GM10248 (cell line): ENCODE results near the gene ZNF84.

Experiments
- CTCF ChIA-PET: fragments of 300-600 bp; sonication (Branson Sonifier 250); formaldehyde crosslinking; extraction: SDS; loops from one replicate; lab custom pipeline; 2021; ENCODE audit warnings: antibody characterized with exemption; lab: Yijun Ruan, JAX
- POLR2A ChIA-PET: fragments of 350-650 bp; sonication (Branson Sonifier 250); formaldehyde crosslinking; extraction: SDS; loops from one replicate; lab custom pipeline; 2020; ENCODE audit warnings: antibody characterized with exemption; lab: Yijun Ruan, JAX
- DNase-seq: peaks from one replicate; pipeline ENCODE4 v3.0.0; 2012; ENCODE audit errors: extremely low spot score
- TF ChIP-seq, protein P1 (sequence below): IDR thresholded peaks from 2 replicates; pipeline ENCODE4 v1.5.1; 2012; ENCODE audit warnings: mild to moderate bottlenecking, low read depth; ENCODE audit errors: extremely low read depth, missing control alignments, control extremely low read depth

The ZNF84 gene

DNA sequence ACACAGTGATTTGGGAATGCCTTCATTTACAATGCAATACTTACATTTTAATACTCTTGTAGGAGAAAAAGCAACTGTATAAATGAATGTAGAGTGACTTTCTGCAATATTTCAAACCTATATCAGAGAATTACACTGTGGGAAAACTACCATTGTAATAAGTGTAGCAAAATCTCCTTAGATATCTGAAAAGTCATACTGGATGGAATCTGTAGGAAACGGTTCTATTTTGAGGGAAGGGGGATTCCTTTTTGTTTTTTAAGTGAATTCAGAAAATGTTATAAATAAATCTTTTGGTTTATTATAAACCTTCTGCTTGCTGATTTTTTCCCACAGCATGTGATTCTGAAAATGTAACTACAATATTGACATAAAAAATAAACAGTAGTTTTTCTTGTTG lies 69.8 kb downstream of the ZNF84 start:
- TF ChIP-seq, protein P1, sequence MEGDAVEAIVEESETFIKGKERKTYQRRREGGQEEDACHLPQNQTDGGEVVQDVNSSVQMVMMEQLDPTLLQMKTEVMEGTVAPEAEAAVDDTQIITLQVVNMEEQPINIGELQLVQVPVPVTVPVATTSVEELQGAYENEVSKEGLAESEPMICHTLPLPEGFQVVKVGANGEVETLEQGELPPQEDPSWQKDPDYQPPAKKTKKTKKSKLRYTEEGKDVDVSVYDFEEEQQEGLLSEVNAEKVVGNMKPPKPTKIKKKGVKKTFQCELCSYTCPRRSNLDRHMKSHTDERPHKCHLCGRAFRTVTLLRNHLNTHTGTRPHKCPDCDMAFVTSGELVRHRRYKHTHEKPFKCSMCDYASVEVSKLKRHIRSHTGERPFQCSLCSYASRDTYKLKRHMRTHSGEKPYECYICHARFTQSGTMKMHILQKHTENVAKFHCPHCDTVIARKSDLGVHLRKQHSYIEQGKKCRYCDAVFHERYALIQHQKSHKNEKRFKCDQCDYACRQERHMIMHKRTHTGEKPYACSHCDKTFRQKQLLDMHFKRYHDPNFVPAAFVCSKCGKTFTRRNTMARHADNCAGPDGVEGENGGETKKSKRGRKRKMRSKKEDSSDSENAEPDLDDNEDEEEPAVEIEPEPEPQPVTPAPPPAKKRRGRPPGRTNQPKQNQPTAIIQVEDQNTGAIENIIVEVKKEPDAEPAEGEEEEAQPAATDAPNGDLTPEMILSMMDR: no peak
- POLR2A ChIA-PET: no interaction called here
- CTCF ChIA-PET: no interaction called here
- DNase-seq: no peak

DNA sequence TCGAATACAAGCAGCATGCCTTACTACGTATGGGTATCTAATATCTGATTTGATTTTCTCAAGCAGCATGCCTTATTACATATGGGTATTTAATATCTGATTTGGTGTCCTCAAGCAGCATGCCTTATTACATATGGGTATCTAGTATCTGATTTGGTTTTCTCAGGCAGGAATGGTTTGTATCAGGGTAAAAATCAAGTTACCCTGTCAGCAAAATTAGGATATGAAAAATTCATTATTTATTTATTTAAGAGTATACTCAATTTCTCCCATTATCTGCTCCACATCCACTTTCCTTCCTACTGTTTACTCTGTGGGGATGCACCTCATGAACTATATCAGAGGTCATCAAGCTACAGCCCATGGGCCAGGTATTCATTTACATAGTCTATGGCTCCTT lies 70.8 kb downstream of the ZNF84 start:
- no peak for DNase-seq
- TF ChIP-seq, protein P1: no peak
- CTCF ChIA-PET: no interaction called here
- POLR2A ChIA-PET: no interaction called here
